ENCODE measurements around the gene XK.

DNA sequence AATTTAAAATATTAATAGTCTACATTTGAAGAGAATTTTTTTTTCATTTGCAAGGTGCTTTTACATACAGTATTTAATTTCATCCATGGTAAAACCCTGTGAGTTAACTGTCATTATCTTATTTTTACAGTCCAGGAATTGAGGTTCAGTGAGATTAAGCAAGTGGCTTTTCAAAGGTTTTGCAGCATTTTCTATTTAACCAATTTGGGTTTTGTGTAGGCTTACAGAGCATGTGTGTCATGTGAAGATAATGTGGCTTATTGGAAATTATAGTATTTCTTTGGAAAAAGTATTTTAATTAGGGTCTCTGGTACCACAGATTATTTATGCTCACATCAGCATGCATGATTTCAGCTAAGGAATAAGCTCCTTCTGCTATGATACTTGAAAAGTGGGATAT lies 4.5 kb downstream of the XK start:
- TF ChIP-seq, protein P1, sequence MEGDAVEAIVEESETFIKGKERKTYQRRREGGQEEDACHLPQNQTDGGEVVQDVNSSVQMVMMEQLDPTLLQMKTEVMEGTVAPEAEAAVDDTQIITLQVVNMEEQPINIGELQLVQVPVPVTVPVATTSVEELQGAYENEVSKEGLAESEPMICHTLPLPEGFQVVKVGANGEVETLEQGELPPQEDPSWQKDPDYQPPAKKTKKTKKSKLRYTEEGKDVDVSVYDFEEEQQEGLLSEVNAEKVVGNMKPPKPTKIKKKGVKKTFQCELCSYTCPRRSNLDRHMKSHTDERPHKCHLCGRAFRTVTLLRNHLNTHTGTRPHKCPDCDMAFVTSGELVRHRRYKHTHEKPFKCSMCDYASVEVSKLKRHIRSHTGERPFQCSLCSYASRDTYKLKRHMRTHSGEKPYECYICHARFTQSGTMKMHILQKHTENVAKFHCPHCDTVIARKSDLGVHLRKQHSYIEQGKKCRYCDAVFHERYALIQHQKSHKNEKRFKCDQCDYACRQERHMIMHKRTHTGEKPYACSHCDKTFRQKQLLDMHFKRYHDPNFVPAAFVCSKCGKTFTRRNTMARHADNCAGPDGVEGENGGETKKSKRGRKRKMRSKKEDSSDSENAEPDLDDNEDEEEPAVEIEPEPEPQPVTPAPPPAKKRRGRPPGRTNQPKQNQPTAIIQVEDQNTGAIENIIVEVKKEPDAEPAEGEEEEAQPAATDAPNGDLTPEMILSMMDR (IDR thresholded peaks at IDR 0.05), result no peak
- TF ChIP-seq ZFX (IDR thresholded peaks at IDR 0.05; ENCODE audit: borderline replicate concordance), result no peak
